Muscle of leg (tissue), 11 donors: ENCODE measurements around the gene MARCHF9. TPM values are rescaled to one million over a fixed set of nuclear protein-coding genes. Genes with fewer than 3 reads are reported as not detected.
A peak's percentile ranks its signal among the peaks of the same experiment; 100 is the strongest.

Experiments
- DNase-seq: peaks from one replicate; pipeline ENCODE4 v3.0.0; 2013
- H3K27ac ChIP-seq: one replicate; pipeline ENCODE4 v1.5.1; 2013; ENCODE audit warnings: mild to moderate bottlenecking, low read length, control low read depth
- H3K27me3 ChIP-seq: one replicate; pipeline ENCODE4 v1.6.1; 2013; ENCODE audit warnings: low read length; ENCODE audit not compliant: control insufficient read depth, insufficient read depth
- H3K36me3 ChIP-seq: one replicate; pipeline ENCODE4 v1.6.1; 2013; ENCODE audit warnings: low read length; ENCODE audit not compliant: control insufficient read depth, insufficient read depth
- H3K4me1 ChIP-seq: one replicate; pipeline ENCODE4 v1.6.1; 2013; ENCODE audit warnings: low read length; ENCODE audit not compliant: control insufficient read depth, insufficient read depth
- H3K4me3 ChIP-seq: one replicate; pipeline ENCODE4 v1.5.1; 2013; ENCODE audit warnings: low read length, control low read depth
- H3K9me3 ChIP-seq: replicated peaks from 2 replicates; pipeline ENCODE4 v1.6.1; 2013; ENCODE audit warnings: low read depth, low read length; ENCODE audit not compliant: control insufficient read depth
- WGBS: methylation state at CpG from one replicate; pipeline ENCODE4 v1.1.5; 2013; ENCODE audit warnings: missing lambda C conversion rate; ENCODE audit not compliant: insufficient coverage; 5-methylcytosine and 5-hydroxymethylcytosine counted together
- polyA plus RNA-seq, 8 donors: library from polyadenylated mRNA; unstranded; fragments of 120-200 nt; gene quantifications; one replicate each; pipeline versions ENCODE4 v1.2.1 to v1.2.3, GENCODE V29; 2013; ENCODE audit warnings: inconsistent platforms in 1 of 8, low replicate concordance in 1 of 8; ENCODE audit not compliant: insufficient read length in 8 of 8, insufficient read depth in 1 of 8
- total RNA-seq: library from RNA; stranded (reverse); fragments of 120-200 nt; gene quantifications from one replicate; pipeline ENCODE4 v1.2.4, GENCODE V29; 2013

The MARCHF9 gene
- total and polyA plus RNA-seq, 9 donors = 5.6 to 12.0 (median 7.3) TPM

- Histone ChIP-seq H3K36me3 (peaks cover 13% of the 10 kb centered on the region), H3K9me3 (no peaks in the 10 kb centered on the region), H3K4me1 (peaks cover 26% of the 10 kb centered on the region), H3K4me3 (no peak overlapping the region), H3K27ac (no peak overlapping the region), H3K27me3 (peaks cover 57% of the 10 kb centered on the region)
- WGBS = 64% methylated on average over 5 of the region's 6 CpGs
- DNase-seq = no peak
Observed at GRCh38 chr12:57763881-57764661, 9.2 kb downstream of the MARCHF9 start.

GRCh38 chr12:57764662-57765002, 9.7 kb downstream of the MARCHF9 start:
- DNase-seq = no peak
- H3K9me3 ChIP-seq = no peaks in the 10 kb centered on the region
- H3K4me1 ChIP-seq = peaks cover 26% of the 10 kb centered on the region
- no peak overlapping the region for H3K4me3 ChIP-seq
- WGBS = 19% methylated on average over 17 of the region's 17 CpGs
- no peak overlapping the region for H3K27ac ChIP-seq
- peaks cover 18% of the 10 kb centered on the region for H3K36me3 ChIP-seq
- H3K27me3 ChIP-seq = peaks cover 57% of the 10 kb centered on the region

- peaks cover 20% of the 10 kb centered on the region for H3K36me3 ChIP-seq
- DNase-seq = no peak
- H3K27ac ChIP-seq = no peak overlapping the region
- 1% methylated on average over 52 of the region's 60 CpGs for WGBS
- H3K4me1 ChIP-seq = peaks cover 26% of the 10 kb centered on the region
- peak overlapping the region; percentile 0 for H3K4me3 ChIP-seq
- H3K27me3 ChIP-seq = peaks cover 57% of the 10 kb centered on the region
- H3K9me3 ChIP-seq = no peaks in the 10 kb centered on the region
Observed at GRCh38 chr12:57765003-57765697, 10.2 kb downstream of the MARCHF9 start.

- no peaks in the 10 kb centered on the region for H3K9me3 ChIP-seq
- peaks cover 28% of the 10 kb centered on the region for H3K4me1 ChIP-seq
- H3K36me3 ChIP-seq = peaks cover 27% of the 10 kb centered on the region
- DNase-seq = no peak
- WGBS = 4% methylated on average over 27 of the region's 40 CpGs
- H3K27ac ChIP-seq = no peak overlapping the region
- H3K4me3 ChIP-seq = no peak overlapping the region
- H3K27me3 ChIP-seq = peaks cover 57% of the 10 kb centered on the region
Observed at GRCh38 chr12:57765698-57766463, 11.0 kb downstream of the MARCHF9 start.

- H3K9me3 ChIP-seq = no peaks in the 10 kb centered on the region
- no peak within 1 kb of the TSS for H3K27ac ChIP-seq
- peaks cover 57% of the 10 kb centered on the region for H3K27me3 ChIP-seq
- DNase-seq = no peak
- H3K36me3 ChIP-seq = peaks cover 27% of the 10 kb centered on the region
- WGBS = under 1% methylated on average over 26 of the region's 38 CpGs
- H3K4me3 ChIP-seq = no peak within 1 kb of the TSS
- peaks cover 34% of the 10 kb centered on the region for H3K4me1 ChIP-seq
Observed at GRCh38 chr12:57766464-57767304, 11.8 kb downstream of the MARCHF9 start, which contains the start of gene CYP27B1. Gene CYP27B1 (minus strand): TSS chr12:57767078. CDS start chr12:57767041, 37 bp downstream.

- H3K36me3 ChIP-seq = peaks cover 27% of the 10 kb centered on the region
- no peak overlapping the region for H3K27ac ChIP-seq
- DNase-seq = no peak
- no peaks in the 10 kb centered on the region for H3K9me3 ChIP-seq
- H3K4me1 ChIP-seq = peaks cover 34% of the 10 kb centered on the region
- H3K4me3 ChIP-seq = no peak overlapping the region
- H3K27me3 ChIP-seq = peaks cover 57% of the 10 kb centered on the region
Observed at GRCh38 chr12:57767305-57767698, 12.4 kb downstream of the MARCHF9 start.

- no peak overlapping the region for H3K4me3 ChIP-seq
- peaks cover 55% of the 10 kb centered on the region for H3K27me3 ChIP-seq
- no peaks in the 10 kb centered on the region for H3K9me3 ChIP-seq
- DNase-seq = no peak
- peaks cover 35% of the 10 kb centered on the region for H3K4me1 ChIP-seq
- no peak overlapping the region for H3K27ac ChIP-seq
- WGBS = 80% methylated on average over 2 of the region's 3 CpGs
- peaks cover 27% of the 10 kb centered on the region for H3K36me3 ChIP-seq
Observed at GRCh38 chr12:57767876-57768275, 13.0 kb downstream of the MARCHF9 start.

- no peak for DNase-seq
- WGBS = no CpG with 5 or more reads among the region's 11 CpGs
- H3K4me1 ChIP-seq = peaks cover 43% of the 10 kb centered on the region
Observed at GRCh38 chr12:57769594-57769993, 14.7 kb downstream of the MARCHF9 start.

GRCh38 chr12:57770734-57771133, 15.8 kb downstream of the MARCHF9 start:
- peaks cover 32% of the 10 kb centered on the region for H3K36me3 ChIP-seq
- no peak overlapping the region for H3K27ac ChIP-seq
- no peak overlapping the region for H3K4me3 ChIP-seq
- peaks cover 27% of the 10 kb centered on the region for H3K27me3 ChIP-seq
- H3K9me3 ChIP-seq = no peaks in the 10 kb centered on the region
- peaks cover 31% of the 10 kb centered on the region for H3K4me1 ChIP-seq
- DNase-seq = no peak
- WGBS = 83% methylated on average over 1 of the region's 4 CpGs

More at GRCh38 chr12:57769594-57769993, 14.7 kb downstream of the MARCHF9 start:
- H3K9me3 ChIP-seq = no peaks in the 10 kb centered on the region
- no peak overlapping the region for H3K27ac ChIP-seq
- peaks cover 39% of the 10 kb centered on the region for H3K27me3 ChIP-seq
- peaks cover 27% of the 10 kb centered on the region for H3K36me3 ChIP-seq
- no peak overlapping the region for H3K4me3 ChIP-seq
